NCI-H1436 (cell line): ENCODE data around the gene SATB2.
A peak's percentile ranks its signal among the peaks of the same experiment; 100 is the strongest.

Experiments
- DNase-seq: peaks from one replicate; lab custom pipeline; 2025; lab: John Stamatoyannopoulos, UW

Gene SATB2

DNA sequence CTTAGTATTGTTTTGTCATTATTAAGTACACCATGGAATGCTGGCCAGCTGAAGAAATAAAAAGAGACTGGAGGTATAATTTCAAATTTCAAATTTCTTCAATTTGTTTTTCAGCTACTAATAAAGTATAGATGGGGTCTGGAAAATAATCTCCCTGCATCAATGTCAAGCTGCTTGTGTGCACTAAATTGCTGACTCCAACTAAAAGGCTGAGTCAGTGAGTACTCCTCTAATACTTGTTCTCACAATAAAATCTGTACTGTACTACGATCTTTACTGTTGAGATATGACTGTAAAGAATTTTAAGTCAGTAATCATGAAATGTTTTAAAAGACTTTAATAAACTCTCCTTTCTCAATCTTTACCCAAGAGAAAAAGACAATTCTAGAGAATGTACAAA lies 131.9 kb downstream of the SATB2 start:
- DNase-seq, result no peak

- no peak for DNase-seq
Observed at GRCh38 chr2:199322151-199322550, 135.6 kb downstream of the SATB2 start.

DNA sequence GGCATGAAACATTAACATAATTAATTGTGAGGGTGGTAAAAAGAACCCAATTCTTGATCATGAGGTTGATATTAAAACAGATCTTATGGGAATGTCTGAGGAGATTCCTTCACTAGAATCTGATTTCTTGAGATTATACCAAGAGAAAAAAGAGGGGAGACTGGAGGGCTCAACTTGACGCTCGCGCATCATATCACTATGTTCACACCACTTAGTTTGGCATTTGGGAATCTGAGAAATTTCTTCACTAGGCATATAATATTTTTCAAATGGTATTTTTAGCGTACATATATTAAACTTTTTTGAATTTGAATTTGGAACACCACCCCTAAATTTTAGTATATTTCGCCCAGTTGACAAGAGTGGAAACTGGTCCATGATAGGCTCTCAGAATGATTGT lies 140.1 kb downstream of the SATB2 start:
- DNase-seq, result no peak

GRCh38 chr2:199316851-199317250 lies 140.9 kb downstream of the SATB2 start:
- no peak for DNase-seq

GRCh38 chr2:199315299-199316179 lies 142.2 kb downstream of the SATB2 start:
- no peak for DNase-seq

- DNase-seq, result no peak
Observed at GRCh38 chr2:199312931-199313330, 144.8 kb downstream of the SATB2 start.

- DNase-seq, result peak; percentile 94
Observed at GRCh38 chr2:199310771-199311585, 146.8 kb downstream of the SATB2 start.

- DNase-seq, result peak; percentile 92
Observed at GRCh38 chr2:199309973-199310372, 147.8 kb downstream of the SATB2 start.

GRCh38 chr2:199309411-199309810 lies 148.3 kb downstream of the SATB2 start:
- no peak for DNase-seq

- peak; percentile 18 for DNase-seq
Observed at GRCh38 chr2:199308567-199308966, 149.2 kb downstream of the SATB2 start.

DNA sequence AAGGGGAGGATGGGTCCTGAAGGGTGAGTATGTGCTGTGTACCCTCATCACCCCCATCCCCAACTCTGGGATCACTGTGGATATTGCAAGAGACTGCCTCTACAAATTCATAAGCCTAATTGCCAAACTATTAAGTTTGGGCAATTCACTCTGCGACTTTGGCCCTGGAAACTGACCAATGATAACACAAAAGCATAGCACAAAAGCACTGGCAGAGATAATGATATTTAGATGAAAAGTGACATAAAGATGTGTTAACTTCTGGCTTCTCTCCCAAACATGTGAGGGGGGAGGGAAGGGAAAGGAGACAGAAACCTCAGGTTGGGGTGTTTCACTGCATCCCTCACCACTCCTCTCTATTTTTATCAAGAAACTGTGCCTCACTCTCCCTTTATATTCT lies 150.3 kb downstream of the SATB2 start:
- DNase-seq, result no peak

- DNase-seq, result no peak
Observed at GRCh38 chr2:199306116-199306515, 151.6 kb downstream of the SATB2 start.

- no peak for DNase-seq
Observed at GRCh38 chr2:199303728-199304177, 154.0 kb downstream of the SATB2 start.

DNA sequence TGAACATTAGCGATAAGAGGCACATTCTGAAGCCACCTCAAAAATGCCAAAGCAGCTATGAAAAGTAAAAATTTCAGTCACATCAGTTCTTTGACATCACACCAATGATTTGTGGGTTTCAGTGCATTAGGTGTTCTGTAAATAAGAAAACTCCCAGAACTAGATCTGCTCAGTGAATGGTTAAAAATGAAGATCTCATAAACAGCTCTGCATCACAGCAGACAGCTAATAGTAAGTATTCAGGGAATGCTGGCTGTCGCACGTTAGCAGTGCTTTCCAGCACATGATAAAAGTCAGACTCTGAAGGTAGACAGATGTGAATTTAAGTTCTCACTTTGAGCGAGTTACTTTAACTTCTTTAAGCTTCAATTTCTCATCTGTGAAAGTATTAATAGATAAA lies 154.9 kb downstream of the SATB2 start:
- DNase-seq, result no peak

DNA sequence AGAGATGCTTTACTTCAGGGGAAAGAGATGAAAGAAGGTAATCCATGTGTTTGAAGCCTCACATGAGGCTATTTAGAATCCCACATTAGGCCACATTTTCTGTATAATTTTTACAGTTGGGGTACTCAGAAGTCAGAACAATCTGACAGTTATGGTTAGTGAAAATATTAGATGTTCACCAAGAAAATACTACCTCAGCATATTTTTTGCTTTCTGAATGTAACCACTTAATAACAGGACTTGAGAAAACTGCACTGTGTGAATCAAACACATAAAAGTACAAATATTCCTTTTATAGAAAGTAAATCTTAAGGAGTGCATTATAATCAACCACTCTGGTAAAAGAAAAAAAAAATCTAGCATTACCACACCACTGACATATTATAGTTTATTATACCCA lies 169.3 kb downstream of the SATB2 start:
- no peak for DNase-seq

- DNase-seq, result no peak
Observed at GRCh38 chr2:199282309-199282708, 175.4 kb downstream of the SATB2 start.

DNA sequence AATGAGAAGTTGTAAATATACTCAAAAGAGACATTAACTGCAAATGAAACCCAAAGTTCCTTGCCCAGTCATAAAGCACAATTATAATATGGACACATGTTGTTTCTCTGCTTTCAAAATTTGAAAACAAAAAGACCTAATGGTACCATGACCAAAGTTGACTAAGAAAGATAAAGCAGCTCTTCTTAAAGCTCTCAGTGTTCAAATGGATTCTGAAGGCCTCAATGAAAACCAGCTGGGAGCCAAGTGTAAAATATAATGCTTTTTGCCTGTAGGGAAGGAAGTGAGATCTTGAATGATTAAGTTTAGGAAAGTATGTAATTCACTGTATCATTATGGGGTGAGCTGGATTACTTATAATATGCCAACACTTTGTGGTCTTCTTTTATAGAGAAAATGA lies 178.6 kb downstream of the SATB2 start:
- DNase-seq, result no peak

DNA sequence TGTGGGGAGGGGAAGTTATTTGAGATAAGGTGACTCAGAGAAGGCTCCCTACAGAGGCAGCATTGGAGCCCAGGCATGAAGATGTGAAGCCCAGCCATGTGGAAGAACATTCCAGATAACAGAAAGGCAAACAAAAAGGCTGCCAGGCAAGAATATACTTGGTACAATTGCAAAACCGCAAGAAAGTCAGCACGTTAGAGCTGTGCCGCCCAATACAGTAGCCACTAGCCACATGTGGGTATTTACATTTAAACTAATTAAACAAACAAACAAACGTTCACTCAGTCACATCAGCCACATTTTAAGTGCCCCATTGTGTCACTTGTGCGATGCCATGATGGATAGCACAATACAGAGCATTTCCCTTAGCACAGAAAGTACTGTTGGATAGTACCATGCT lies 179.6 kb downstream of the SATB2 start:
- DNase-seq, result no peak

- DNase-seq, result peak; percentile 29
Observed at GRCh38 chr2:199273042-199273511, 184.7 kb downstream of the SATB2 start.

DNA sequence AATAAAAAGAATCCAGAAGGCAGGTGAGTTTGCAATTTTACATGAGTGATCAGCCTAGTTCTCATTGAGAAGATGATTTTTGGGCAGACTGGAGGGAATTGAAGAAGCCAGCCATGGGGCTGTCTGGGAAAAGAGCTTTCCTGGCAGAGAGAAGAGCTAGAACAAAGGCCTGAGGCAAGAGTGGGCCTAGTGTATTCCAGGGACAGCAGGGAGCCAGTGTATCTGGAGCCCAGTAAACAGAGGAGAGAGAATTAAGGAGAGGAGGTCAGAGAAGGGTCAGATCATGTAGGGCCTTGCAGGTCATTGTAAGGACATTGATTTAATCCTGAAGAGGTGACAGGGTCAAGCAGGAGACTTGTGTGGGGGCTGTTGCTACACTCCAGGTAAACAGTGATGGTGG lies 195.8 kb downstream of the SATB2 start:
- no peak for DNase-seq

DNA sequence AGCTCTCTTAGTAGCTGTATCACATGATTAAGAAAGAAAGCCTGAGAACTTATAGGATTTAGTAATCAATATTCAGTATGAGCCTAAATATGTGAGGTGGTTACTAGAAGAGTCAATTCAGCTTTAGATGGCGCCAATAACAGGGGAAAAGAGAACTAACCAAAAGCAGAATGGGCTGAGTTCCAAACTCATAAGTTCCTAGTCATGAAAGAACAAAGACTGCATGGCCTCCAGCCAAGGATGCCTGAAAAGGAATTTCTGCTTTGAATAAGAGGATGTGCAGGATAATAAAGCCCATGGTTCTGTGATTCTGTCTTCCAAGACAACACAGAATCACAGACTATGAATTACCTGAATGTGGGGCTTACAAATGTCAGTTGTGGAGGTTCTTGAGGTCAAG lies 196.5 kb downstream of the SATB2 start:
- no peak for DNase-seq

- no peak for DNase-seq
Observed at GRCh38 chr2:199259671-199260070, 198.1 kb downstream of the SATB2 start.

GRCh38 chr2:199258291-199258690 lies 199.4 kb downstream of the SATB2 start:
- no peak for DNase-seq
